Measurements from ENCODE around the gene SMPD3. TPM values are rescaled to one million over a fixed set of nuclear protein-coding genes. Genes with fewer than 3 reads are reported as not detected.
A peak's percentile ranks its signal among the peaks of the same experiment; 100 is the strongest.

Gene SMPD3
- total and polyA plus RNA-seq, 8 donors, result 0.79 to 3.7 (median 2.8) TPM

GRCh38 chr16:68351991-68352431, 96.3 kb downstream of the SMPD3 start:
- H3K4me1 ChIP-seq, result peaks cover 0 to 17% of the 10 kb centered on the region in 2 donors
- intact Hi-C loops (cut with DNase I), result no loop called here
- DNase-seq (peak in 1 of 4 donors; percentile 70), ATAC-seq (peak; percentile 92)
- TF ChIP-seq CTCF (IDR thresholded peaks at IDR 0.05), result no peak
- no peak overlapping the region for H3K4me3 ChIP-seq
- peaks cover 0 to 98% of the 10 kb centered on the region in 2 donors for H3K36me3 ChIP-seq
- H3K27me3 ChIP-seq, result no peaks in the 10 kb centered on the region
- H3K9me3 ChIP-seq, result no peaks in the 10 kb centered on the region
- no peak overlapping the region for H3K27ac ChIP-seq

GRCh38 chr16:68351463-68351862, 96.8 kb downstream of the SMPD3 start:
- Histone ChIP-seq H3K27me3 (no peaks in the 10 kb centered on the region), H3K36me3 (peaks cover 0 to 98% of the 10 kb centered on the region in 2 donors), H3K4me3 (no peak overlapping the region), H3K4me1 (peaks cover 0 to 13% of the 10 kb centered on the region in 2 donors), H3K9me3 (no peaks in the 10 kb centered on the region), H3K27ac (no peak overlapping the region)
- DNase-seq (peak in 1 of 4 donors; percentile 55), ATAC-seq (no peak)
- intact Hi-C loops (cut with DNase I), result no loop called here
- TF ChIP-seq CTCF (IDR thresholded peaks at IDR 0.05), result no peak

GRCh38 chr16:68350813-68351350, 97.4 kb downstream of the SMPD3 start:
- peak in 1 of 4 donors; percentile 29 for DNase-seq
- Histone ChIP-seq H3K9me3 (no peaks in the 10 kb centered on the region), H3K4me1 (peaks cover 0 to 7% of the 10 kb centered on the region in 2 donors), H3K27ac (no peak overlapping the region), H3K36me3 (peaks cover 0 to 98% of the 10 kb centered on the region in 2 donors), H3K27me3 (no peaks in the 10 kb centered on the region), H3K4me3 (no peak overlapping the region)
- intact Hi-C loops (cut with DNase I), result no loop called here
- ATAC-seq, result no peak
- no peak for TF ChIP-seq CTCF (IDR thresholded peaks at IDR 0.05)

- H3K9me3 ChIP-seq, result no peaks in the 10 kb centered on the region
- no peak for DNase-seq
- H3K36me3 ChIP-seq, result peaks cover 0 to 98% of the 10 kb centered on the region in 2 donors
- H3K27ac ChIP-seq, result no peak overlapping the region
- no peak for TF ChIP-seq CTCF (IDR thresholded peaks at IDR 0.05)
- no peak for ATAC-seq
- intact Hi-C loops (cut with DNase I), result no loop called here
- H3K4me1 ChIP-seq, result no peaks in the 10 kb centered on the region
- no peak overlapping the region for H3K4me3 ChIP-seq
- H3K27me3 ChIP-seq, result no peaks in the 10 kb centered on the region
These were observed 98.4 kb downstream of the SMPD3 start for GRCh38 chr16:68349838-68350410.

- H3K36me3 ChIP-seq, result peaks cover 0 to 93% of the 10 kb centered on the region in 2 donors
- intact Hi-C loops (cut with DNase I), result no loop called here
- H3K27ac ChIP-seq, result no peak overlapping the region
- DNase-seq (peak in 1 of 4 donors; percentile 36), ATAC-seq (no peak)
- no peak for TF ChIP-seq CTCF (IDR thresholded peaks at IDR 0.05)
- H3K9me3 ChIP-seq, result no peaks in the 10 kb centered on the region
- no peaks in the 10 kb centered on the region for H3K4me1 ChIP-seq
- H3K4me3 ChIP-seq, result no peak overlapping the region
- H3K27me3 ChIP-seq, result no peaks in the 10 kb centered on the region
These were observed 99.5 kb downstream of the SMPD3 start for GRCh38 chr16:68348639-68349445.
